HG03025 (cell line): ENCODE results near the gene NCOA5.
A peak's percentile ranks its signal among the peaks of the same experiment; 100 is the strongest.
"Not testable (repeated sequence)": the region's sequence is repeated elsewhere in the genome, so short reads cannot be mapped to it uniquely, and the experiment has no call there.

Experiments
- ATAC-seq: cut with Tn5 transposase; IDR thresholded peaks from one replicate; pipeline ENCODE4 v1.9.1; 2021; ENCODE audit warnings: mild to moderate bottlenecking, moderate library complexity; ENCODE audit not compliant: unreplicated experiment, low FRiP score

Gene NCOA5

DNA sequence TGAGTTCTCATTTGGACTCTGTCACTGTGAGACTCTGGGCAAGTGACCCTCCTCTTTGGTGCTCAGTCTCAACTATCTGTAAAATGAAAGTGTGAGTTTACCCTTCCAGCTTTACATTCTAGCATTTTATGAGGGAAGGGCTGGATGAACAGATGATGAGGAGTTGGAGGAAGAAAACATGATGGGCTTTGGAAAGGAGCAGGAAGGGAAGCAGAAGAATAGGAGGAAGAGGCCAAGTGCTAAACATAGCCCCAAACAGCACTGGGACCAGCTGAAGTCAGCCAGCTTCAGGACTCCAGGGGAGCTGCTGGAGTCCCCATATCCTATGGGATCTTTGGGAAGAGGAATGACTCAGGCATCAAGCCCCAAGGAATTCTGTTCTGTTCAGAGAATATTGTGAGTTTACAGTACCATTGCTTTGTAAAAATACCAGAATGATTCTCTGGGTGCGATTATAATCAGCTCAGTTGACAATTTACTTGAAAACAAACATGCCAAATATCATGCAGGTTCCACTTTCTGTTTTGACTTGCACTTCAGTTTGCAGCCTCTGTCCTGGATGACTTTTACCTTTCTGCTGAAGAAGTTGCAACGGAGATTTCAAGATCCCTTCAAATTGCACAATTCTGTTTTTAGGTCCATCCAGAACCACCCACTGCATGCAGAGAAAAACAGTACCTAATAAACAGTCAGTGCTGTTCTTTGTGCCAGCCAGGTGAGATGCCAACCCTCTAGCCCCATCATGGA, 31.6 kb upstream of the NCOA5 start:
- ATAC-seq: no peak

DNA sequence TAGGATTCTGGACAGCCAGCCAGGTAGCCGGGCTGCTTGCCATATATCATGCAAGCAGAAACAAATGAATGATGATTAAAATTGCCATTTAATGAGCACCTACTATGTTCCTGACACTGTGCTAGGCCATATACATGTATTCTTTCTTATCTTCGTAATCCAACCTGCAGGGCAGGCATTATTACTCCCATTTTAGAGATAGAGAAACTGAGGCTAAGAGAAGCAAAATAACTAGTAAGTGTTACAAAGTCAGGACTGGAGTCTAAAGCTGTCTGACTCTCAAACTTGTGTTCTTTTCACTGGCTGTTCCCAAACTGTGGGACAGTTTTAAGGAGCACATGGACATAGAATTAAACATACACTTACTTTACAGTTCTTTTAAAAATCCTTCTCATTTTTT, 30.4 kb upstream of the NCOA5 start:
- no peak for ATAC-seq

GRCh38 chr20:46119547-46119946, 29.8 kb upstream of the NCOA5 start:
- no peak for ATAC-seq

- ATAC-seq: no peak
Measured at GRCh38 chr20:46119028-46119546, 29.3 kb upstream of the NCOA5 start.

- no peak for ATAC-seq
Measured at GRCh38 chr20:46118481-46119020, 28.8 kb upstream of the NCOA5 start.

GRCh38 chr20:46117704-46118467, 28.1 kb upstream of the NCOA5 start, which contains the start of gene CD40:
Gene CD40 (plus strand): TSS chr20:46118314. CDS start chr20:46118344, 30 bp downstream.
- peak; percentile 59 for ATAC-seq

DNA sequence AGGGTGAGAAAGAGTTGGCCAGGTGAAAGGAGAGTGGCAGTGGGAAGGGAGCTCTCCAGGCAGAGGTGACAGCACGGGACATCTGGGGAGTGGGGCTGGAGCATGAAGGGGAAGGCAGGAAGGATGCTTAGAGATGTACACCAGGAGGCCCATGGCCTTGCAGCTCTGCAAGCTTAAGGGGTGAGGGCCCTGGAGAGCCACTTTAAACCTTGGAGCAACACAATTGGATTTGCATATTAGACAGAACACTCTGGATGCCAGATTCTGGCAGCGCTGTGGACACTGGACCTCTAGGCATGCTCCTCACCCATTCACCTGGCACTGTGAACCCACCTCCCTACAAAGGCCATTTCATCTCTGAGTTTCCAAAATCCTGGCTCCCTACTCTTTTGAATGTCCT, 24.7 kb upstream of the NCOA5 start:
- no peak for ATAC-seq

DNA sequence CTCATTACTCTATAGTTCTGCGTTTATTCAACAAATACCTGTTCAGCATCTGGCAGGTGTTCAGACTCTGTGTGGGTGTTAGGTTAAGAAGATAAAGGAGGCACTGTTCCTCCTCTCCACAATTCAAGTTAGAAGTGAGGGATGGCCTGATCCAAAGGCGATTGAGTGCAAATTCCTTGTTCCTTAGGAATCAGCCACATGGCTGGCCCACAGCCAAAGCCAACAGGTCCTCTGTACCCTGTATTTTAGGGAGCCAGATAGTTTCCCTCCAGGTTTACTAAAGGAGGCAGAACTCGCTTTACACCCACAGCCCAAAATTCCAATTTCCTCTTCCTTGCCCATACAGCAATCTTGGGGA, 23.3 kb upstream of the NCOA5 start:
- ATAC-seq: no peak

GRCh38 chr20:46112430-46113112, 22.8 kb upstream of the NCOA5 start:
- no peak for ATAC-seq

GRCh38 chr20:46111836-46112212, 22.1 kb upstream of the NCOA5 start:
- no peak for ATAC-seq

- ATAC-seq: no peak
Measured at GRCh38 chr20:46111028-46111835, 21.5 kb upstream of the NCOA5 start.

- no peak for ATAC-seq
Measured at GRCh38 chr20:46108976-46109375, 19.2 kb upstream of the NCOA5 start.

DNA sequence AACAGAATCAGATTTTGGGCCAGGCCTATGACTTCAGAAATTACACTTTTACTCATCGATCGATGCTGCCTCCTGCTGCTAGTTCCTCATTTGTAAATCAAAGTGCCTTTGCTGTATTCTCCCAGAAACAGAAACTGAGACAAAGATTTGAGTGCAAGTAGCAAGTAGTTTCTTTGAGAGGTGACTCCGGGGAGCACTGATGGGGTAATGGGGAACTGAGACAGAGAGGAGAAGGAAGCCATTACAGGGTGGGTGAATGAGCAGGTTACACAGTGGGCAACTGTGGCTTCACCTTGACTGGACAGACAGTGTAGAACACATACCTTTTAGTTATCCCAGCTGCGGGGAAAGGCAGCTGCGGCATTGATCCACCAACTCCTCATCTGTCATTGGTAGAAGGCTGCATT, 18.7 kb upstream of the NCOA5 start:
- ATAC-seq: peak; percentile 76

DNA sequence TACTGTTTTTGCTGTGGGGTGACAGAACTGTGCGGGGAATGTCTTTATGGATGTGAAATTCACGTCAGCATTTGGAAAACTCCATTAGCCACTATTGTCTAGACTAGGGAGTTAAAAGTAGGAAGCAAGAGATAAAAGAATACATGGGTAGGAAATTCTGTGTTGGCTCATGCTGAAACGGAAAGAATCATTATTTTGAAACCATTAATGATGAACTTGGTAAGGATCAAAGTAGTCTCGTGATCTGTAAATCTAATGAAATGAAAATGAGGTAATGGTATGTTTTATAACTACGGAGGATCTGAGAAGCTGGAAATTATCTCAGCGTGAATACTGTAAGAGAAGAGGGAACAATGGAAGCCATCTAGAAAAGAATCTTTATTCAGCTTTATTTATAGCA, 17.3 kb upstream of the NCOA5 start:
- ATAC-seq: no peak

DNA sequence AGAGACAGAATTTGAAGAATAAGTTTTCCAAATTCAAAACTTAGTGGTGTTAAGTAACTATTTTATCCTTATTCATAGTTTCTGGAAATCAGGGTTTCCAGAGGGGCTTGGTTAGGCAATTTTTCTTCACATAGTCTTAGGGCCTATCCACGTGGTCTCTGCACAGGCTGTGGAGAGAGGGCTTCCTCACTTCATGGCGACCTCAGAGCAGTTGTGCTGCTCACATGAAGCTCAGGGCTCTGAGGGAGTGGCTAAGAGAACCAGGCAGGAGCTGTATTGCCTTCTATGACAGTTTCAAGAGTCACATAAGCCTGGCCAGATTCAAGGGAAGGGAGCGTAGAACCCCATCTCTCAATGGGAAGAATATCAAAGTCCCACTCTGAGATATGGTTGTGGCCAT, 14.5 kb upstream of the NCOA5 start:
- ATAC-seq: no peak

- ATAC-seq: no peak
Measured at GRCh38 chr20:46102940-46103339, 13.2 kb upstream of the NCOA5 start.

DNA sequence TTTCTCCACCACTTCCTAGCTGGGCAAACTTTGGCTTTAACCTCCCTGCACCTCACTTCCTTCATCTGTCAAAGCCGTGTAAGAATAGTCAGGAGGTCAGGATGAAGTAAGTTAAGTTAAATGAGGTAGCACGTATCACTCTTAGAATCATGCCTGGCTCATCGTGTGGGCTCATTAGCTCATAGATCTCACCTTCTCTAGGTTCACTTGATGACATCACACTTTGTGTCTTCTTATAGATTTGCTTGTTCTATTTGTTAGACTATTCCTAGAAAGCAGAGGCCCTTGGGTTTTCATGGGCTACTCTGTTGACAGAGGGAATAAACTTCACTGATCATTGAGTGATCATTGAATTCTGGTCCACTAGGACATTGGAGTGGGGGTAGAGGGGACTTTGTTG, 12.2 kb upstream of the NCOA5 start:
- ATAC-seq: no peak

DNA sequence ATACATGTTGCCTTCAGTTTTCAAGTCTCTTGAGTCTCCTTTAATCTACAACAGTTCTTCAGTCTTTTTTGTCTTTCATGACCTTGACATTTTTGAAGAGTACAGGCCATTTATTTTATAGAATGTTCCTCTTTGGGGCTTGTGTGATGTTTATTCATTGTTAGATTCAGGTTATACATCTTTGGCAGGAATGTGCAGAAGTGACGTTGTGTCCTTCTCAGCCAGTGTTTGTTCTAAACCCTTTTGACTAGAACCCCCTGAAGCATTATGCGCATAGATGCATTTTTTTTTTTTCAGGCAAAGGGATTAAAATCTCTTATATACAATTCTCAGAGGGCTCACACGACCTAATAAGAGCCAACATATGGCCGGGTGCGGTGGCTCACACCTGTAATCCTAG, 11.2 kb upstream of the NCOA5 start:
- no peak for ATAC-seq

- ATAC-seq: not testable (repeated sequence)
Measured at GRCh38 chr20:46100444-46100843, 10.7 kb upstream of the NCOA5 start.
